Stomach smooth muscle (tissue), 2 donors: Measurements from ENCODE around the gene CRYBA1.

Experiments
- H3K27ac ChIP-seq: one replicate; pipeline ENCODE4 v1.7.0; 2013; ENCODE audit warnings: mild to moderate bottlenecking, low read length, inconsistent platforms
- H3K27me3 ChIP-seq, 2 donors: one replicate each; pipeline ENCODE4 v1.7.0; 2013; ENCODE audit warnings: low read length in 2 of 2; ENCODE audit not compliant: insufficient read depth in 2 of 2, control insufficient read depth in 1 of 2
- H3K36me3 ChIP-seq, 2 donors: one replicate each; pipeline ENCODE4 v1.7.0; 2013; ENCODE audit warnings: low read length in 2 of 2; ENCODE audit not compliant: control insufficient read depth in 2 of 2, insufficient read depth in 2 of 2
- H3K4me1 ChIP-seq: one replicate; pipeline ENCODE4 v1.7.0; 2013; ENCODE audit warnings: low read length; ENCODE audit not compliant: control insufficient read depth, insufficient read depth
- H3K4me3 ChIP-seq, 2 donors: one replicate each; pipeline ENCODE4 v1.7.0; 2013; ENCODE audit warnings: low read length in 2 of 2
- H3K9ac ChIP-seq, 2 donors: one replicate each; pipeline ENCODE4 v1.7.0; 2013; ENCODE audit warnings: low read length in 2 of 2, mild to moderate bottlenecking in 1 of 2
- H3K9me3 ChIP-seq, 2 donors: one replicate each; pipeline ENCODE4 v1.7.0; 2013; ENCODE audit warnings: low read length in 2 of 2; ENCODE audit not compliant: control insufficient read depth in 2 of 2
- donor health status: healthy.
- donor health status: Pancreatic carcinoma.

Gene CRYBA1

GRCh38 chr17:29303386-29303785, 56.7 kb downstream of the CRYBA1 start:
- no peak overlapping the region for H3K27ac ChIP-seq
- H3K4me1 ChIP-seq = no peaks in the 10 kb centered on the region
- no peaks in the 10 kb centered on the region for H3K27me3 ChIP-seq
- no peak overlapping the region for H3K4me3 ChIP-seq
- H3K36me3 ChIP-seq = no peaks in the 10 kb centered on the region
- no peak overlapping the region for H3K9ac ChIP-seq
- H3K9me3 ChIP-seq = no peaks in the 10 kb centered on the region
